ENCODE results near the gene STKLD1. TPM values are rescaled to one million over a fixed set of nuclear protein-coding genes. Genes with fewer than 3 reads are reported as not detected.

The STKLD1 gene
- total and polyA plus RNA-seq, 8 donors = 0.82 to 6.1 (median 3.4) TPM

GRCh38 chr9:133357656-133358055 is 18.5 kb upstream of the STKLD1 start:
- ATAC-seq = no peak
- Histone ChIP-seq H3K36me3 (peaks cover 0 to 48% of the 10 kb centered on the region in 2 donors), H3K4me1 (peaks cover 20 to 39% of the 10 kb centered on the region in 2 donors), H3K4me3 (peak overlapping the region in 1 of 2 donors; percentile 87), H3K27me3 (no peaks in the 10 kb centered on the region), H3K9me3 (no peaks in the 10 kb centered on the region), H3K27ac (no peak overlapping the region)
- intact Hi-C loops (cut with DNase I) = no loop called here
- no peak for TF ChIP-seq CTCF (IDR thresholded peaks at IDR 0.05)
- DNase-seq = peak in 1 of 4 donors; percentile 65

GRCh38 chr9:133359399-133360175 is 16.6 kb upstream of the STKLD1 start:
- DNase-seq (peak in 1 of 4 donors; percentile 65), ATAC-seq (no peak)
- Histone ChIP-seq H3K27me3 (no peaks in the 10 kb centered on the region), H3K27ac (no peak overlapping the region), H3K9me3 (no peaks in the 10 kb centered on the region), H3K4me3 (no peak overlapping the region), H3K36me3 (peaks cover 0 to 54% of the 10 kb centered on the region in 2 donors), H3K4me1 (peaks cover 20 to 37% of the 10 kb centered on the region in 2 donors)
- intact Hi-C loops (cut with DNase I) = no loop called here
- no peak for TF ChIP-seq CTCF (IDR thresholded peaks at IDR 0.05)

- no peaks in the 10 kb centered on the region for H3K27me3 ChIP-seq
- H3K36me3 ChIP-seq = peaks cover 0 to 65% of the 10 kb centered on the region in 2 donors
- DNase-seq (peak in 1 of 4 donors; percentile 24), ATAC-seq (no peak)
- H3K4me1 ChIP-seq = peaks cover 10 to 28% of the 10 kb centered on the region in 2 donors
- no peak for TF ChIP-seq CTCF (IDR thresholded peaks at IDR 0.05)
- H3K4me3 ChIP-seq = no peak overlapping the region
- intact Hi-C loops (cut with DNase I) = no loop called here
- H3K9me3 ChIP-seq = no peaks in the 10 kb centered on the region
- no peak overlapping the region for H3K27ac ChIP-seq
These were observed 15.5 kb upstream of the STKLD1 start for GRCh38 chr9:133360400-133361393.

- H3K4me1 ChIP-seq = peaks cover 8 to 25% of the 10 kb centered on the region in 2 donors
- H3K36me3 ChIP-seq = peaks cover 0 to 74% of the 10 kb centered on the region in 2 donors
- intact Hi-C loops (cut with DNase I) = no loop called here
These were observed 14.6 kb upstream of the STKLD1 start for GRCh38 chr9:133361507-133362092.

More at GRCh38 chr9:133361507-133362092, 14.6 kb upstream of the STKLD1 start:
- no peaks in the 10 kb centered on the region for H3K27me3 ChIP-seq
- no peak for TF ChIP-seq CTCF (IDR thresholded peaks at IDR 0.05)
- no peak for ATAC-seq
- peak in 1 of 4 donors; percentile 31 for DNase-seq
- H3K27ac ChIP-seq = no peak overlapping the region
- H3K4me3 ChIP-seq = no peak overlapping the region
- no peaks in the 10 kb centered on the region for H3K9me3 ChIP-seq
